ENCODE measurements around the gene ZSWIM4. TPM values are rescaled to one million over a fixed set of nuclear protein-coding genes. Genes with fewer than 3 reads are reported as not detected.
A peak's percentile ranks its signal among the peaks of the same experiment; 100 is the strongest.

The ZSWIM4 gene
- total and polyA plus RNA-seq, 10 of the 15 experiments (the other 5 are each of a cell fraction or from before 2014, with no cell fraction given) = 0.73 to 11.1 (median 1.8) TPM; not detected in 2

DNA sequence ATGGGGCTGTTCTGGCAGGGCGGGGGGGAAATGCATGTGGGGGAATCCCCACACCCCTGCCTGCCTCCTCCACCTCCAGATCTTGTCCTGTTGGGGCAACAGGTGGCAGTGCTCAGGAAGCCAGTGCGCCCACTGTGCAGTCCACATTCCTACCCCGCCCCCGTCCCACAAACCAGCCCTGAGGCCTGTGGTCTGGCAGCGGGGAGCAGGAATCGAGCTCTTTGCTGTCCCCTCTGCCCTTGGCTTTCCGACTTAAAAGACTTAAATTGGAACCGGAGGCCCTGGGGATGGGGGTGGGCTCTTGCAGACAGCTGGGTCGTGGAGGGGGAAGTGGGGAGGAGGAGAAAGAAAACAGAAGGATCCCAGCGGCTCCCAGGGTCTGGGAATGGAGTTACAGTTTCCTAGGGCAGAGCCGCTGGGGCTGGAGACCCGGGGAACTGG is 86.0 kb downstream of the ZSWIM4 start (continued):
- TF ChIP-seq, protein P1, sequence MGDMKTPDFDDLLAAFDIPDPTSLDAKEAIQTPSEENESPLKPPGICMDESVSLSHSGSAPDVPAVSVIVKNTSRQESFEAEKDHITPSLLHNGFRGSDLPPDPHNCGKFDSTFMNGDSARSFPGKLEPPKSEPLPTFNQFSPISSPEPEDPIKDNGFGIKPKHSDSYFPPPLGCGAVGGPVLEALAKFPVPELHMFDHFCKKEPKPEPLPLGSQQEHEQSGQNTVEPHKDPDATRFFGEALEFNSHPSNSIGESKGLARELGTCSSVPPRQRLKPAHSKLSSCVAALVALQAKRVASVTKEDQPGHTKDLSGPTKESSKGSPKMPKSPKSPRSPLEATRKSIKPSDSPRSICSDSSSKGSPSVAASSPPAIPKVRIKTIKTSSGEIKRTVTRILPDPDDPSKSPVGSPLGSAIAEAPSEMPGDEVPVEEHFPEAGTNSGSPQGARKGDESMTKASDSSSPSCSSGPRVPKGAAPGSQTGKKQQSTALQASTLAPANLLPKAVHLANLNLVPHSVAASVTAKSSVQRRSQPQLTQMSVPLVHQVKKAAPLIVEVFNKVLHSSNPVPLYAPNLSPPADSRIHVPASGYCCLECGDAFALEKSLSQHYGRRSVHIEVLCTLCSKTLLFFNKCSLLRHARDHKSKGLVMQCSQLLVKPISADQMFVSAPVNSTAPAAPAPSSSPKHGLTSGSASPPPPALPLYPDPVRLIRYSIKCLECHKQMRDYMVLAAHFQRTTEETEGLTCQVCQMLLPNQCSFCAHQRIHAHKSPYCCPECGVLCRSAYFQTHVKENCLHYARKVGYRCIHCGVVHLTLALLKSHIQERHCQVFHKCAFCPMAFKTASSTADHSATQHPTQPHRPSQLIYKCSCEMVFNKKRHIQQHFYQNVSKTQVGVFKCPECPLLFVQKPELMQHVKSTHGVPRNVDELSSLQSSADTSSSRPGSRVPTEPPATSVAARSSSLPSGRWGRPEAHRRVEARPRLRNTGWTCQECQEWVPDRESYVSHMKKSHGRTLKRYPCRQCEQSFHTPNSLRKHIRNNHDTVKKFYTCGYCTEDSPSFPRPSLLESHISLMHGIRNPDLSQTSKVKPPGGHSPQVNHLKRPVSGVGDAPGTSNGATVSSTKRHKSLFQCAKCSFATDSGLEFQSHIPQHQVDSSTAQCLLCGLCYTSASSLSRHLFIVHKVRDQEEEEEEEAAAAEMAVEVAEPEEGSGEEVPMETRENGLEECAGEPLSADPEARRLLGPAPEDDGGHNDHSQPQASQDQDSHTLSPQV (IDR thresholded peaks at IDR 0.05) = no peak
- TF ChIP-seq NFXL1 (IDR thresholded peaks at IDR 0.05; ENCODE audit: borderline replicate concordance) = no peak
- no peak for TF ChIP-seq CBX5 (IDR thresholded peaks at IDR 0.05; ENCODE audit: low read depth)
- TF ChIP-seq EGR1 (IDR thresholded peaks at IDR 0.05; ENCODE audit: borderline replicate concordance in 1 of 2, low read depth in 2 of 2, low read length in 2 of 2) = 0 out of 3 replicates have a peak, but pooled peaks of 1 of the 2 experiments have one; percentile 33
- TF ChIP-seq, protein P2, sequence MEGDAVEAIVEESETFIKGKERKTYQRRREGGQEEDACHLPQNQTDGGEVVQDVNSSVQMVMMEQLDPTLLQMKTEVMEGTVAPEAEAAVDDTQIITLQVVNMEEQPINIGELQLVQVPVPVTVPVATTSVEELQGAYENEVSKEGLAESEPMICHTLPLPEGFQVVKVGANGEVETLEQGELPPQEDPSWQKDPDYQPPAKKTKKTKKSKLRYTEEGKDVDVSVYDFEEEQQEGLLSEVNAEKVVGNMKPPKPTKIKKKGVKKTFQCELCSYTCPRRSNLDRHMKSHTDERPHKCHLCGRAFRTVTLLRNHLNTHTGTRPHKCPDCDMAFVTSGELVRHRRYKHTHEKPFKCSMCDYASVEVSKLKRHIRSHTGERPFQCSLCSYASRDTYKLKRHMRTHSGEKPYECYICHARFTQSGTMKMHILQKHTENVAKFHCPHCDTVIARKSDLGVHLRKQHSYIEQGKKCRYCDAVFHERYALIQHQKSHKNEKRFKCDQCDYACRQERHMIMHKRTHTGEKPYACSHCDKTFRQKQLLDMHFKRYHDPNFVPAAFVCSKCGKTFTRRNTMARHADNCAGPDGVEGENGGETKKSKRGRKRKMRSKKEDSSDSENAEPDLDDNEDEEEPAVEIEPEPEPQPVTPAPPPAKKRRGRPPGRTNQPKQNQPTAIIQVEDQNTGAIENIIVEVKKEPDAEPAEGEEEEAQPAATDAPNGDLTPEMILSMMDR (IDR thresholded peaks at IDR 0.05 in 2 of 3, conservative IDR thresholded peaks at IDR 0.05 in 1 of 3; ENCODE audit: control insufficient read depth in 2 of 3, extremely low read depth in 1 of 3, insufficient read depth in 1 of 3, low read depth in 3 of 3, low read length in 3 of 3) = peak in 1 of 3 experiments; percentile 7; a peak in 1 of 6 replicates
- TF ChIP-seq YY1 (IDR thresholded peaks at IDR 0.05; ENCODE audit: low read depth, low read length) = no peak
- no peak for TF ChIP-seq ZNF207 (IDR thresholded peaks at IDR 0.05; ENCODE audit: borderline replicate concordance)
- TF ChIP-seq, protein P3, sequence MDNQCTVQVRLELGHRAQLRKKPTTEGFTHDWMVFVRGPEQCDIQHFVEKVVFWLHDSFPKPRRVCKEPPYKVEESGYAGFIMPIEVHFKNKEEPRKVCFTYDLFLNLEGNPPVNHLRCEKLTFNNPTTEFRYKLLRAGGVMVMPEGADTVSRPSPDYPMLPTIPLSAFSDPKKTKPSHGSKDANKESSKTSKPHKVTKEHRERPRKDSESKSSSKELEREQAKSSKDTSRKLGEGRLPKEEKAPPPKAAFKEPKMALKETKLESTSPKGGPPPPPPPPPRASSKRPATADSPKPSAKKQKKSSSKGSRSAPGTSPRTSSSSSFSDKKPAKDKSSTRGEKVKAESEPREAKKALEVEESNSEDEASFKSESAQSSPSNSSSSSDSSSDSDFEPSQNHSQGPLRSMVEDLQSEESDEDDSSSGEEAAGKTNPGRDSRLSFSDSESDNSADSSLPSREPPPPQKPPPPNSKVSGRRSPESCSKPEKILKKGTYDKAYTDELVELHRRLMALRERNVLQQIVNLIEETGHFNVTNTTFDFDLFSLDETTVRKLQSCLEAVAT (IDR thresholded peaks at IDR 0.05) = no peak
- TF ChIP-seq MEF2B (IDR thresholded peaks at IDR 0.05; ENCODE audit: partially characterized antibody, poor library complexity, severe bottlenecking) = no peak
- peak; percentile 37; the same call in 1 of the 2 replicates for TF ChIP-seq RUNX3 (IDR thresholded peaks at IDR 0.05; ENCODE audit: low read length)
- no peak for TF ChIP-seq CHD1 (IDR thresholded peaks at IDR 0.05; ENCODE audit: low read depth, low read length)
- TF ChIP-seq, protein P4, sequence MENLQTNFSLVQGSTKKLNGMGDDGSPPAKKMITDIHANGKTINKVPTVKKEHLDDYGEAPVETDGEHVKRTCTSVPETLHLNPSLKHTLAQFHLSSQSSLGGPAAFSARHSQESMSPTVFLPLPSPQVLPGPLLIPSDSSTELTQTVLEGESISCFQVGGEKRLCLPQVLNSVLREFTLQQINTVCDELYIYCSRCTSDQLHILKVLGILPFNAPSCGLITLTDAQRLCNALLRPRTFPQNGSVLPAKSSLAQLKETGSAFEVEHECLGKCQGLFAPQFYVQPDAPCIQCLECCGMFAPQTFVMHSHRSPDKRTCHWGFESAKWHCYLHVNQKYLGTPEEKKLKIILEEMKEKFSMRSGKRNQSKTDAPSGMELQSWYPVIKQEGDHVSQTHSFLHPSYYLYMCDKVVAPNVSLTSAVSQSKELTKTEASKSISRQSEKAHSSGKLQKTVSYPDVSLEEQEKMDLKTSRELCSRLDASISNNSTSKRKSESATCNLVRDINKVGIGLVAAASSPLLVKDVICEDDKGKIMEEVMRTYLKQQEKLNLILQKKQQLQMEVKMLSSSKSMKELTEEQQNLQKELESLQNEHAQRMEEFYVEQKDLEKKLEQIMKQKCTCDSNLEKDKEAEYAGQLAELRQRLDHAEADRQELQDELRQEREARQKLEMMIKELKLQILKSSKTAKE (IDR thresholded peaks at IDR 0.05; ENCODE audit: low read depth, poor library complexity, severe bottlenecking) = no peak
- no peak for TF ChIP-seq NR2C1 (IDR thresholded peaks at IDR 0.05)
- no peak for TF ChIP-seq EP300 (IDR thresholded peaks at IDR 0.05; ENCODE audit: borderline replicate concordance in 1 of 2, control insufficient read depth in 1 of 2, low read depth in 2 of 2, low read length in 2 of 2)

Measured in GM12878 (cell line).